HEK293 (cell line): ENCODE measurements around the gene PID1.

Source experiments
- CTCF ChIP-seq: fragments of 450-650 bp; formaldehyde crosslinking; IDR thresholded peaks from 2 replicates; pipeline ENCODE4 v1.5.1; 2016; ENCODE audit warnings: missing biosample characterization, missing genetic modification characterization
- REPIN1 ChIP-seq: fragments of 450-650 bp; formaldehyde crosslinking; IDR thresholded peaks from 2 replicates; pipeline ENCODE4 v1.5.1; 2017; ENCODE audit warnings: missing biosample characterization, missing genetic modification characterization, low read depth
- ZSCAN30 ChIP-seq: fragments of 450-650 bp; IDR thresholded peaks from 2 replicates; pipeline ENCODE4 v1.5.1; 2018; ENCODE audit warnings: missing biosample characterization, mild to moderate bottlenecking, missing genetic modification characterization, moderate library complexity

GRCh38 chr2:229265727-229266126, 5.4 kb downstream of the PID1 start:
- no peak for TF ChIP-seq CTCF (tag by site-specific recombination)
- no peak for TF ChIP-seq ZSCAN30
- no peak for TF ChIP-seq REPIN1
